PC-3 (cell line): ENCODE results near the gene NNT. TPM values are rescaled to one million over a fixed set of nuclear protein-coding genes. Genes with fewer than 3 reads are reported as not detected.

Experiments
- ATAC-seq: fragments of 200-7000 bp; cut with Tn5 transposase; 2 replicates; pipeline ENCODE4 v1.9.1; 2020; ENCODE audit warnings: mild to moderate bottlenecking, moderate library complexity
- BruUV-seq: library from RNA; stranded (reverse); fragments of 400-500 nt; replicated peaks from 2 replicates; lab custom pipeline; 2021; lab: Mats Ljungman, UMichigan
- CTCF ChIA-PET: fragments of 300-600 bp; sonication (Branson Sonifier 250); formaldehyde crosslinking; loops from one replicate; lab custom pipeline; 2022; ENCODE audit warnings: antibody characterized with exemption; lab: Charles Lee
- POLR2A ChIA-PET: fragments of 300-600 bp; sonication (Branson Sonifier 250); formaldehyde crosslinking; loops from one replicate; lab custom pipeline; 2022; ENCODE audit warnings: antibody characterized with exemption; ENCODE audit not compliant: unreplicated experiment; lab: Charles Lee
- DNase-seq: peaks from one replicate; pipeline ENCODE4 v3.0.0-alpha.2; 2015
- H2AFZ ChIP-seq: fragments of 300-600 bp; sonication (generic); 2 replicates; pipeline ENCODE4 v1.6.0; 2016; ENCODE audit warnings: antibody characterized with exemption, low read length
- H3F3A ChIP-seq: fragments of 300-600 bp; sonication (generic); one replicate; pipeline ENCODE4 v1.6.0; 2017; ENCODE audit warnings: antibody characterized with exemption, low read length, control low read depth, mild to moderate bottlenecking; ENCODE audit not compliant: unreplicated experiment
- H3K27ac ChIP-seq: fragments of 300-600 bp; sonication (generic); 2 replicates; pipeline ENCODE4 v1.5.1; 2016; ENCODE audit warnings: mild to moderate bottlenecking, low read length
- H3K27me3 ChIP-seq: fragments of 300-600 bp; sonication (generic); 2 replicates; pipeline ENCODE4 v1.6.1; 2016; ENCODE audit warnings: low read length, mixed read lengths
- H3K36me3 ChIP-seq: fragments of 300-600 bp; sonication (generic); 2 replicates; pipeline ENCODE4 v1.6.1; 2016; ENCODE audit warnings: low read depth, mixed run types, low read length, mixed read lengths
- H3K4me1 ChIP-seq: fragments of 300-600 bp; sonication (generic); 2 replicates; pipeline ENCODE4 v1.5.1; 2016; ENCODE audit warnings: low read length; ENCODE audit not compliant: insufficient read depth
- H3K4me2 ChIP-seq: fragments of 300-600 bp; sonication (generic); 2 replicates; pipeline ENCODE4 v1.6.0; 2016; ENCODE audit warnings: low read length
- H3K4me3 ChIP-seq: fragments of 300-600 bp; sonication (generic); 2 replicates; pipeline ENCODE4 v1.5.1; 2016; ENCODE audit warnings: mild to moderate bottlenecking, low read length, mixed read lengths
- H3K79me2 ChIP-seq: fragments of 300-600 bp; sonication (generic); 2 replicates; pipeline ENCODE4 v1.6.1; 2017; ENCODE audit warnings: low read length, mixed read lengths
- H3K9ac ChIP-seq: fragments of 300-600 bp; sonication (generic); 2 replicates; pipeline ENCODE4 v1.6.0; 2016; ENCODE audit warnings: mild to moderate bottlenecking, low read length
- H3K9me2 ChIP-seq: fragments of 300-600 bp; sonication (generic); replicated peaks from 2 replicates; pipeline ENCODE4 v1.6.1; 2016; ENCODE audit warnings: mixed run types, low read length, mixed read lengths
- H3K9me3 ChIP-seq: fragments of 300-600 bp; sonication (generic); 2 replicates; pipeline ENCODE4 v1.6.1; 2016; ENCODE audit warnings: low read length, mixed read lengths
- H4K20me1 ChIP-seq: fragments of 300-600 bp; sonication (generic); 2 replicates; pipeline ENCODE4 v1.6.1; 2016; ENCODE audit warnings: low read length, mixed read lengths
- EZH2 ChIP-seq: fragments of 300-600 bp; sonication (generic); IDR thresholded peaks from one replicate; pipeline ENCODE4 v1.6.1; 2017; ENCODE audit warnings: antibody characterized with exemption, mild to moderate bottlenecking, low read length; ENCODE audit not compliant: unreplicated experiment
- EZH2phosphoT487 ChIP-seq: fragments of 300-600 bp; sonication (generic); IDR thresholded peaks from 2 replicates; pipeline ENCODE4 v1.6.1; 2018; ENCODE audit warnings: mild to moderate bottlenecking, antibody characterized with exemption, low read length, borderline replicate concordance
- intact Hi-C: fragments of 100-400 bp; cut with micrococcal nuclease; formaldehyde crosslinking; loops from 2 replicates; pipeline ENCODE4 v1.9.0; 2023
- total RNA-seq: library from RNA; depleted of rRNA; stranded (reverse); fragments of >200 nt; gene quantifications from 2 replicates; pipeline ENCODE4 v1.2.3, GENCODE V29; 2014
- TF ChIP-seq, protein P1 (sequence below): fragments of 300-600 bp; sonication (generic); conservative IDR thresholded peaks from 2 replicates; pipeline ENCODE4 v1.5.1; 2017; ENCODE audit warnings: antibody characterized with exemption, low read depth, mild to moderate bottlenecking, low read length

Gene NNT
- total RNA-seq, 1 experiment from 2014 or later = 15.6 TPM

DNA sequence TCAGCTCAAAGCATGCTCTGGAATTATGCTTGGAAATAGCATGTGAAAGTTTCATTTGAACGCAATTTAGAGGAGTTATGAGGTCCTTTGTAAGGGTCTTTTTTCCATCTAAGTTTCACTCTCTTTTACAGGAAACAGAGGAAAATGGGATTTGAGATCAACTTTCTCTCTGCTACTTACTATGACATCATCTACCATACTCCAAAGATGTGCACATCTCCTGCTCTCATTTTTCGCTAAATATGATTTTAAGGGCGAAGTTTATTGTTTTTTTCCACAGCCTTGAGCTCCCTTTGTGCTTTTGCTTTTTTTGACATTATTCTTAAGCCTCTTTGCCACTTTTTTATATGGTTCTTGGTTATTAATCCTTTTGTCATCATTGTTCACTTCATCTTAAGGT is 125.6 kb downstream of the NNT start:
- Histone ChIP-seq H4K20me1 (no peaks in the 10 kb centered on the region), H3K27ac (no peak overlapping the region), H3K9me2 (no peaks in the 10 kb centered on the region), H3K9me3 (no peaks in the 10 kb centered on the region), H3K36me3 (no peaks in the 10 kb centered on the region), H2AFZ (0 out of 2 replicates have a peak overlapping the region, but pooled peaks have one; percentile 22), H3K79me2 (no peaks in the 10 kb centered on the region), H3K4me1 (no peaks in the 10 kb centered on the region), H3K27me3 (peaks cover 15% of the 10 kb centered on the region), H3K9ac (no peak overlapping the region), H3K4me2 (no peak overlapping the region), H3F3A (no peaks in the 10 kb centered on the region), H3K4me3 (no peak overlapping the region)
- TF ChIP-seq EZH2phosphoT487 (no peak), EZH2 (no peak)
- TF ChIP-seq, protein P1, sequence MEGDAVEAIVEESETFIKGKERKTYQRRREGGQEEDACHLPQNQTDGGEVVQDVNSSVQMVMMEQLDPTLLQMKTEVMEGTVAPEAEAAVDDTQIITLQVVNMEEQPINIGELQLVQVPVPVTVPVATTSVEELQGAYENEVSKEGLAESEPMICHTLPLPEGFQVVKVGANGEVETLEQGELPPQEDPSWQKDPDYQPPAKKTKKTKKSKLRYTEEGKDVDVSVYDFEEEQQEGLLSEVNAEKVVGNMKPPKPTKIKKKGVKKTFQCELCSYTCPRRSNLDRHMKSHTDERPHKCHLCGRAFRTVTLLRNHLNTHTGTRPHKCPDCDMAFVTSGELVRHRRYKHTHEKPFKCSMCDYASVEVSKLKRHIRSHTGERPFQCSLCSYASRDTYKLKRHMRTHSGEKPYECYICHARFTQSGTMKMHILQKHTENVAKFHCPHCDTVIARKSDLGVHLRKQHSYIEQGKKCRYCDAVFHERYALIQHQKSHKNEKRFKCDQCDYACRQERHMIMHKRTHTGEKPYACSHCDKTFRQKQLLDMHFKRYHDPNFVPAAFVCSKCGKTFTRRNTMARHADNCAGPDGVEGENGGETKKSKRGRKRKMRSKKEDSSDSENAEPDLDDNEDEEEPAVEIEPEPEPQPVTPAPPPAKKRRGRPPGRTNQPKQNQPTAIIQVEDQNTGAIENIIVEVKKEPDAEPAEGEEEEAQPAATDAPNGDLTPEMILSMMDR = no peak
- CTCF ChIA-PET = interaction anchor here (0.9 kb wide), 1 partner anchor 604 kb away, joined by 3 read pairs; no protein-coding TSS in a partner anchor
- DNase-seq (no peak), ATAC-seq (no peak)
- BruUV-seq = no TSS peak
- intact Hi-C loops = no loop called here
- POLR2A ChIA-PET = no interaction called here

DNA sequence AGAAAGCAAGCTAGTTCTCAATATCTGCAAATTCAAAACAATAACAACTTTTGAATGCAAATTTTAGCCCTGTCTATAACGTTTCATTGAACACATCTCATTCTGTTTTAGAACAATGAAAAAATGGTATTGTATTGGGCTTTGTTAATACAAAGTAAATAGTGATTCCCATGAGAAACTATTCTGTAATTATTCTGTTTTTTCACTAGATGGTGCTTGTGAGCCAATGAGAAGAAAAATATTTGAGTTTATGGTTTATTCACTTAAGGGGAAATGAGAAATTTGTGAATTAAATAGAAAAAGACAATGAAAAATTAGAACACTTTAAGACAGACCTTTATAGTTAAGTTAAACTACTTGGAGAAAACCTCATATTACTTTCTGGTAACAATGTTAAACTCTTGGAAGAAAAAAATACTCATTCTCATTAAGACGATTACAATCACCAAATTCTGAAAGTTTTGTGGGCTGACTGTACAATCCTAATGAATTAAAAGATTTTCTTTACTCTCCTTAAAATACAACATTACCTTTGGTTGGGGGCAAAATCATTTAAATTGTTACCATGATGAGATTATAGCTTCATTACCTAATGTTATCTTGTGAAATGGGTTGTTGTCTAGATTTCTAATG is 127.0 kb downstream of the NNT start:
- Histone ChIP-seq H3K9ac (no peak overlapping the region), H3K9me2 (no peaks in the 10 kb centered on the region), H4K20me1 (no peaks in the 10 kb centered on the region), H3F3A (no peaks in the 10 kb centered on the region), H3K4me2 (no peak overlapping the region), H3K27me3 (peaks cover 24% of the 10 kb centered on the region), H3K79me2 (no peaks in the 10 kb centered on the region), H3K9me3 (no peaks in the 10 kb centered on the region), H3K36me3 (no peaks in the 10 kb centered on the region), H2AFZ (no peak overlapping the region), H3K4me3 (no peak overlapping the region), H3K4me1 (no peaks in the 10 kb centered on the region), H3K27ac (no peak overlapping the region)
- BruUV-seq = no TSS peak
- ATAC-seq = no peak
- ChIA-PET CTCF (interaction anchor here (1.6 kb wide), 1 partner anchor 602 kb away, joined by 9 read pairs; no protein-coding TSS in a partner anchor), POLR2A (no interaction called here)
- TF ChIP-seq, protein P1 = peak; percentile 85
- TF ChIP-seq EZH2 = no peak
- intact Hi-C loops = loop anchor here (1.0 kb wide), 2 partner anchors 99 to 1044 kb away; no protein-coding TSS in a partner anchor
- peak; percentile 55 for DNase-seq

GRCh38 chr5:43730832-43731342 is 127.9 kb downstream of the NNT start:
- H3F3A ChIP-seq = no peaks in the 10 kb centered on the region
- H3K9me2 ChIP-seq = no peaks in the 10 kb centered on the region
- no peak overlapping the region for H3K27ac ChIP-seq
- peaks cover 26% of the 10 kb centered on the region for H3K27me3 ChIP-seq
- DNase-seq = no peak
- intact Hi-C loops = loop anchor here (1.0 kb wide), 2 partner anchors 100 to 1043 kb away; no protein-coding TSS in a partner anchor
- H4K20me1 ChIP-seq = no peaks in the 10 kb centered on the region
- H3K4me3 ChIP-seq = no peak overlapping the region
- ChIA-PET POLR2A (no interaction called here), CTCF (interaction anchor here (1.6 kb wide), 1 partner anchor 601 kb away, joined by 9 read pairs; no protein-coding TSS in a partner anchor)
- H3K4me2 ChIP-seq = no peak overlapping the region
- H2AFZ ChIP-seq = no peak overlapping the region
- no peaks in the 10 kb centered on the region for H3K9me3 ChIP-seq
- no peaks in the 10 kb centered on the region for H3K79me2 ChIP-seq
- H3K36me3 ChIP-seq = no peaks in the 10 kb centered on the region
- no peak overlapping the region for H3K9ac ChIP-seq
- no peak for ATAC-seq
- H3K4me1 ChIP-seq = no peaks in the 10 kb centered on the region
- no TSS peak for BruUV-seq
- TF ChIP-seq EZH2 = no peak
